ENCODE measurements around the gene ZNF862.
"Not testable (repeated sequence)": the region's sequence is repeated elsewhere in the genome, so short reads cannot be mapped to it uniquely, and the experiment has no call there.

Gene ZNF862

DNA sequence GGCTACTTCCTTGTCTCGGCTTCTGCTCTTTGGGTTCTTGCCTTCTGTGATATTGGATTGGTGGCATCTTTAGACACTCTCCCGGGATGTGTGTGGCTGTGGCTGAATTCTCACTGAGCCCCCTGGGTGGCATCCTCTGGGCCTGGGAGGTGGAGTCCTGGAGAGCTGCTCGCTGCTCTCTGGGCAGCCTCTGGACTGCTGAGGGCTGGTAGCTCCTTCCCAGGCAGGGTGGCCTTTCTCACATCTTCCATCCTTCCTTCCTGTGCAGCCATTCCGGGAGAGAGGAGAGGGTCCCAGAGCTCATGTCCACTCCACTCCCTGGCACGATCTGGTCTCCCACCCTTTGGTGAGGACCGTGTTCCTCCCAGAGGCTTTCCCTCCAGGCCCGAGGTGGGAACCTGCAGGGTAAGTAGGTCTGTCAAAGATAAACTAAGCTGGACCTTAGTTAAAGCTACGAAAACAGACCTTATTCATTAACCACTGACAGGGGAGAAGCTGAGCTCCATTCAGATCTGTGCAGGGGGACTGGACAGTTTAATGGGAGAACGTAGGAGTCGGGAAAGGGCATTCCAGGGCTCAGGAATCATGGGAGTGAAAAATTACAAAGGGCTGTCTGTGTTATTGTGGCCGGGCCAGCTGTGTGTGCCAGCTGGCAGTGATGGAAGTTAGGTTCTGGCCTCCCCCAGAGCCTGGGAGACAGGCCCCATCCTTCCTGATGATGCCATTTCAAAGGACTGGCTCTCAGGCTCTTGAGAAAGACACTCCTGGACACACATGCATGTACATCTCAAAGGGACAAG is 44.3 kb downstream of the ZNF862 start:
- no peak for DNase-seq

- DNase-seq, result no peak
Measured at GRCh38 chr7:149883048-149883438, 44.9 kb downstream of the ZNF862 start.

GRCh38 chr7:149883452-149883861 is 45.3 kb downstream of the ZNF862 start:
- peak; percentile 7 to 36 for DNase-seq

- DNase-seq, result no peak
Measured at GRCh38 chr7:149884016-149884415, 45.8 kb downstream of the ZNF862 start.

DNA sequence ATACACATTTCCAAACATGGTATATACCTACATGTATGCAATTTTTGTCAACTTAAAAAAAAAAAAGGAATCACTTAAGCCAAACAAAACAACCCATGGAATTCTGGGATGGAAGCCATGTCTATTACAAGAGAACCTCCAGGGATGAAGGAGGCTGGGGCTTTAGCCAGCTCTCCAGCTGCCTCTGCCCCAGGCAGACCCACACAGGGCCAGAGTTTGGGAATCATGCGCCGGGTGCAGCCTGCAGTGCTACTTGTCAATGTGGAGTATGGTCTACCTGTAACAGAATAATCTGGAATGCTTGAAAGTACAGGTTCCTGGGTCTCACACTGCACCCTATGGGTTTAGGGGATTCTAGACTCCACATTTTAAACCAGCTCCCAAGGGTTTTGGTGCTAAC is 46.4 kb downstream of the ZNF862 start:
- no peak for DNase-seq

GRCh38 chr7:149885191-149886017 is 47.2 kb downstream of the ZNF862 start:
- no peak for DNase-seq

DNA sequence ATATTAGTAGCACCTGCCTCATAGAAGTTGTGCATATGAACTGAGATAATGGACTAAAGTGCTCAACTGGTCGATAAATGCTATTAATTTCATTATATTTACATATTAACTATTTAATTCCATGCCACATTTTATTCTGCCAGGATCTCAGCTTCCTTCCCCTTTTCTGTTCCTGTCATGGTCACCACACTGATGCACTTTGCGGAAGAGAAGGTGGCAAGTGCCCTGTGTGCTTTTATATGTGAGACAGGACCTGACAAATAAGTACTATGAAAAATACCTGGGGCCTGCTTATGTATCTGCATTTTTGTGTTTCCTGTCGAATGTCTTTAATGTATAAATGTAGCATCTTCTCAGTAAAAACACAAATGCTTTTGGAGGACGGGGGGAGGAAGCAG is 47.8 kb downstream of the ZNF862 start:
- no peak for DNase-seq

DNA sequence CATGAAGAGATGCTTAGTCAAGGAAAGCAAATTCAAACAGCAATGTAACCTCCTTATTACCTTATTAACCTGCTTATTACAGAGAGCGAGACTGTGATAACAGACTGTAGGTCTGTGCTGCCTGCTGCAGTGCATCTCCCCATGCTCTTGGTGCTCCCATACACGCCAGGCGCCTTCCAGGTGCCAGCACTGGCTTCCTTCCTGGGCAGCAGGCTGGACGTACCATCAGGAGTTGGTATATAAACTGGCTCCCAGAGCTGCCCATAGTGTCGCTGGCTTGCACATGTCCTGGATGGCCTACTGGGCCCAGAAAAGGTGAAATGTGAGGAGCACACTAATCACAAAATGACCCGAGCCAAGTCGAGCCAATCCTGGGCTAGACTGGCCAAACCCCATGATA is 49.1 kb downstream of the ZNF862 start:
- no peak for DNase-seq

DNA sequence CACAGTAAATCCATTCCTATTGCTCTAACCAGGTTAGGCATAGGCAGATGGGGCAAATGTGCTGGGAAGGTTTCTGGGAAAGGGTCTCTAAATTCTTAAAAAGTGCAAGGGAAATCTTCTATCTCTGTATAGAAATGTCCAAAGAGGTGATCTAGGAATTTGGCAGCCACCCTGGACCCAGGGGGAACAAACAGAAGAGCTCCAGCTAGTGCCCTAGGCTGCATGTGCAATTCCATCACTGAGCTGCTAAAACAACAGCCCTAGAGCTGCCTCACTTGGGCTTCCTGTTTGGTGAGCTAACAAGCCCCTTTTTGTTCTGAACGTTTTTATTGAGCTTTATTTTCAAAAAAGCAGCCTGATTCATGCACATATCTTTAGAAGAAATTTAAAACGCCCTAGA is 52.5 kb downstream of the ZNF862 start:
- not testable (repeated sequence) for DNase-seq

DNA sequence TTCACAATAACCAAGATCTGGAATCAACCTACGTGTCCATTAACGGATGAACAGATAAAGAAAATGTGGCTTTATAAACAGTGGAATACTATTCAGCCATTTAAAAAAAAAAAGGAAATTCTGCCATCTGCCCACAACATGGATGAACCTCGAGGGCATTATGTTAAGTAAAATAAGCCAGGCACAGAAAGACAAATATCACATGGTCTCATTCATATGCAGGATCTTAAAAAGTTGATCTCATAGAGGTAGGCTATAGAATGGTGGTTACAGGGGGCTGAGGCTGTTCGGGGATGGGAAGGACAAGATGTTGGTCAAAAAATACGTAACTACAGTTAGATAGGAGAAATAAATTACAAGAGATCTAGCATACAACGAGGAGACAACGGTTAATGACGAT is 56.8 kb downstream of the ZNF862 start:
- not testable (repeated sequence) for DNase-seq

GRCh38 chr7:149907776-149908376 is 69.7 kb downstream of the ZNF862 start:
- not testable (repeated sequence) for DNase-seq

DNA sequence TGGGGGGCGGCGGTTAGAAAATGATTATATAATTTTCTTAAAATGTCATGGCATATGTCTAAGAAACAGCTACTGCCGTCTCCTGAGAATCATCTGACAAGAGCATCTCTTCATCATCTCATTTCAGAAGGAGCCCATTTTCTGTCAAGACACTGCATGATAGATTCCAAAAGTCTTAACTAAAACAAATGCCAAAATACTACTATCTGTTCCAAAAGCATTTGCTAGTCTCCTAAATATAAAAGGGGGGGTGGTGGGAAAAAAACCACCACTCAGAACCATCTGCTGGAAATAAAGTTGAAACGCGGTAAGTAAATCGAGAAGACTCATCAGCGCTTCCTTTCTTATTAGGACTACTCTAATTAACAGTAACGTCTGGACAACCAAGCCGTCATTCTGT is 72.0 kb downstream of the ZNF862 start:
- DNase-seq, result not testable (repeated sequence)

- DNase-seq, result not testable (repeated sequence)
Measured at GRCh38 chr7:149912126-149912525, 74.0 kb downstream of the ZNF862 start.
